PFSK-1 (cell line): ENCODE data around the gene DLG4.
A peak's percentile ranks its signal among the peaks of the same experiment; 100 is the strongest.

ENCODE experiments used
- FOXP2 ChIP-seq: optimal IDR thresholded peaks from 2 replicates; pipeline ENCODE3; 2011; ENCODE audit warnings: borderline replicate concordance, control low read depth, inconsistent platforms; ENCODE audit not compliant: insufficient read depth; ENCODE audit errors: extremely low read length, extremely low read depth
- POLR2AphosphoS5 ChIP-seq: IDR thresholded peaks from 2 replicates; pipeline ENCODE4 v1.6.1; 2012; ENCODE audit warnings: low read depth, mild to moderate bottlenecking, control low read depth, low read length, moderate library complexity
- REST ChIP-seq, 2 experiments: IDR thresholded peaks; 2 replicates each; pipeline versions ENCODE4 v1.6.1 to v1.8.0; 2011 to 2012; ENCODE audit warnings: low read depth in 2 of 2, low read length in 2 of 2, control low read depth in 1 of 2, inconsistent platforms in 1 of 2, mild to moderate bottlenecking in 1 of 2, moderate library complexity in 1 of 2; ENCODE audit not compliant: insufficient read depth in 1 of 2
- SIN3A ChIP-seq: IDR thresholded peaks from 2 replicates; pipeline ENCODE4 v1.6.1; 2012; ENCODE audit warnings: mild to moderate bottlenecking, low read length, moderate library complexity, borderline replicate concordance; ENCODE audit not compliant: insufficient read depth
- TAF1 ChIP-seq: IDR thresholded peaks from 2 replicates; pipeline ENCODE4 v1.6.1; 2012; ENCODE audit warnings: low read length, control low read depth, borderline replicate concordance; ENCODE audit not compliant: insufficient read depth

The DLG4 gene

DNA sequence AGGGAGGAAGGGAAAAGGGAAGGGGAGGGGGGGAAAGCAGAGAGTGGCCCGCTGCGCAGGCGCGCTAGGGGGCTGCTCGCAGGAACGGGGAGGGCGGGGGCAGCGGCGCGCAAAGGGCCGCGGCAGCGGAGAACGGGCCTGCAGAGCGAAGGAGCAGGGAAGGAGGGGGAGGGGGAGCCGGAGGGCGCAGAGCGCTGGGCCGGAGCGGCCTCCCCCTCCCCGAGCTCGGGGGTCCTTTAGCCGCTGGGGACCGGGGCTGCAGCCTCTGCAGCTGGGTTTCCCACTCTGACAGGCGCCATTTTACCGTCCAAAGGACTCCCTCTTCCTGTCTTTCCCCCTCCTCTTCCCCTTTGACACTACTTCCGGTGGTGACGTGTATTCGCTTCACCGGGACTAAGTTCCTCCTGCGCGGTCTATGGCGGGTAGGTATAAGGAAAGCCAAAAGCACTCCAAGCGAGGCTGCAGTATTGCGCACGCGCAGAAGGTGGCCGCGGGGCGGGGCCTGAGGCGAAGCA, 32.1 kb upstream of the DLG4 start, which contains the start of gene CTDNEP1:
CTDNEP1 (minus strand) TSS at position 74 of the 515 bp plus-strand sequence. CDS start 438 bp downstream, outside the sequence.
- no peak for TF ChIP-seq SIN3A
- TF ChIP-seq FOXP2, result no peak
- peak; percentile 42; the same call in 1 of the 2 replicates for TF ChIP-seq POLR2AphosphoS5
- peak; percentile 71; the same call in 1 of the 2 replicates for TF ChIP-seq TAF1
- TF ChIP-seq REST (IDR thresholded peaks at IDR 0.05; ENCODE audit: insufficient read depth in 1 of 2, low read depth in 2 of 2, low read length in 2 of 2), result peak in 1 of 2 experiments; percentile 28; a peak in 1 of 4 replicates

- TF ChIP-seq SIN3A (no peak), FOXP2 (no peak), REST (IDR thresholded peaks at IDR 0.05; ENCODE audit: insufficient read depth in 1 of 2, low read depth in 2 of 2, low read length in 2 of 2) (no peak), TAF1 (no peak), POLR2AphosphoS5 (no peak)
Measured at GRCh38 chr17:7250695-7251627, 31.3 kb upstream of the DLG4 start.

DNA sequence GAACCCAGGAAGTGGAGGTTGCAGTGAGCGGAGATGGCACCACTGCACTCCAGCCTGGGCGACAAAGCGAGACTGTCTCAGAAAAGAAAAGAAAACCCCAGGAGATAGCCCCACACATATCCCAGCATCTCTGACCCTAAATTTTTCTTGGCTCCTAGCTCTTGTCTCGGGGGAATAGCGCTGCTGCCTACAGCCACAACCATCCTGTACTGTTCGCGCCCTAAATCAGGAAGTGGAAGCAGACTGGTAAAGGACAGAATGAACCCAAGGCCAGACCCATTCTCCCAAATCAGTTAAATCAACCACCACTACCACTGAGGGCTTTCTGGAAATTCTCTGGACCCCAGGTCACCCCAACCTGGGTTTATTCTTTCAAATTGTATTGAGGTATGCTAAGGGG, 30.2 kb upstream of the DLG4 start:
- TF ChIP-seq REST (IDR thresholded peaks at IDR 0.05; ENCODE audit: insufficient read depth in 1 of 2, low read depth in 2 of 2, low read length in 2 of 2) (no peak), POLR2AphosphoS5 (no peak), SIN3A (no peak)

DNA sequence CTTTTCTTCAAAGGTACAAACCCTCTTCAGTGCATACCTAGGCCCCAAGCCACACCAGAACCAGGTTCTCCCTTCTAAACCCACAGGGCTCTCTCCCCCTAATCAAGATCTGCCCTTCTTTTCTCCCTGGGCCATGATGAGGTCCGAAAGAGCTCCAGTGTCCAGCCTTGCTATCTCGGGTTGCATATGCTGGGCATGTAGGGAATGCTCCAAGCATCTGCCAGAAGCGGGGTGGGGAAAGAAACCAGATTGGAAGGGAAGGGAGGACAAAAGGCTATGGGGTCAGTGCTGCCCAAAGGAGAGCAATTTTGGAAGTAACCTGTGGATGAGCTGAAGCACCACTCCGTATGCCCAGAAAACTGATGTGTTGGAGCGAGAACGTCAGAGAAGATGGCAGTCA, 29.6 kb upstream of the DLG4 start:
- no peak for TF ChIP-seq FOXP2
- TF ChIP-seq SIN3A, result no peak
- no peak for TF ChIP-seq POLR2AphosphoS5
- TF ChIP-seq REST (IDR thresholded peaks at IDR 0.05; ENCODE audit: insufficient read depth in 1 of 2, low read depth in 2 of 2, low read length in 2 of 2), result no peak
- no peak for TF ChIP-seq TAF1
